Sigmoid colon (tissue), 7 donors: ENCODE measurements around the gene ELFN2. TPM values are rescaled to one million over a fixed set of nuclear protein-coding genes. Genes with fewer than 3 reads are reported as not detected.

Experiments used
- DNase-seq: peaks from one replicate; pipeline ENCODE4 v3.0.0-alpha.2; 2019
- H3K27ac ChIP-seq, 4 donors: fragments of 200-600 bp; sonication (generic); one replicate each; pipeline ENCODE4 v1.5.1; 2016 to 2019; ENCODE audit warnings: mild to moderate bottlenecking in 1 of 4
- H3K27me3 ChIP-seq, 3 donors: fragments of 200-600 bp; sonication (generic); one replicate each; pipeline ENCODE4 v1.5.1; 2019; ENCODE audit warnings: mild to moderate bottlenecking in 1 of 3
- H3K36me3 ChIP-seq, 4 donors: fragments of 200-600 bp; sonication (generic); one replicate each; pipeline ENCODE4 v1.5.1; 2016 to 2019
- H3K4me1 ChIP-seq, 4 donors: fragments of 200-600 bp; sonication (generic); one replicate each; pipeline ENCODE4 v1.5.1; 2017 to 2019
- H3K4me3 ChIP-seq, 4 donors: fragments of 200-600 bp; sonication (generic); one replicate each; pipeline ENCODE4 v1.5.1; 2017 to 2019; ENCODE audit warnings: mild to moderate bottlenecking in 2 of 4, moderate library complexity in 1 of 4
- H3K9me3 ChIP-seq, 4 donors: fragments of 200-600 bp in 3 of 4; sonication (generic) in 3 of 4; one replicate each; pipeline versions ENCODE4 v1.5.1 to v1.6.1; 2013 to 2019
- CTCF ChIP-seq, 4 experiments: fragments of 450-650 bp in 3 of 4; fragments of 200-600 bp in 1 of 4; IDR thresholded peaks; one replicate each; pipeline ENCODE4 v1.5.1; 2016 to 2019; ENCODE audit warnings: antibody characterized with exemption in 4 of 4, mild to moderate bottlenecking in 3 of 4, moderate library complexity in 2 of 4
- EP300 ChIP-seq, 4 donors: sonication (generic); formaldehyde crosslinking; IDR thresholded peaks; one replicate each; pipeline ENCODE4 v1.6.1; 2017; ENCODE audit warnings: antibody characterized with exemption in 4 of 4
- POLR2A ChIP-seq, 2 donors: fragments of 450-650 bp; IDR thresholded peaks; one replicate each; pipeline ENCODE4 v1.6.1; 2016; ENCODE audit warnings: antibody characterized with exemption in 2 of 2, mild to moderate bottlenecking in 2 of 2, moderate library complexity in 2 of 2
- POLR2AphosphoS5 ChIP-seq, 4 donors: sonication (generic); formaldehyde crosslinking; IDR thresholded peaks; one replicate each; pipeline ENCODE4 v1.6.1; 2017; ENCODE audit warnings: antibody characterized with exemption in 4 of 4
- WGBS, 2 donors: extraction: QIAGEN DNeasy Blood & Tissue Kit; methylation state at CpG; one replicate each; pipeline ENCODE4 v1.1.7; 2013; 5-methylcytosine and 5-hydroxymethylcytosine counted together
- intact Hi-C: fragments of 100-400 bp; cut with DNase I; formaldehyde crosslinking; loops from one replicate; pipeline ENCODE4 v1.15.1; 2023
- polyA plus RNA-seq, 3 donors: library from polyadenylated mRNA; stranded (reverse); fragments of 200-250 nt; gene quantifications; one replicate each; pipeline ENCODE4 v1.2.3, GENCODE V29; 2013
- total RNA-seq, 4 donors: library from RNA; depleted of rRNA; stranded (reverse); fragments of >200 nt; gene quantifications; one replicate each; pipeline ENCODE4 v1.1.0, GENCODE V29; 2016
- donor health status: healthy with polysubstance abuse.
- donor health status: Bipolar disorder and iron deficiency.
- donor health status: healthy.

The ELFN2 gene
- total and polyA plus RNA-seq, 7 donors = under 0.01 to 0.55 (median 0.15) TPM; not detected in 3

GRCh38 chr22:37344735-37345449, 82.4 kb downstream of the ELFN2 start:
- peaks cover 0 to 13% (median 11%) of the 10 kb centered on the region in 4 donors for H3K4me1 ChIP-seq
- WGBS, 2 donors = 75 to 82% methylated on average over 13 of the region's 13 CpGs
- DNase-seq = no peak

GRCh38 chr22:37343863-37344734, 83.2 kb downstream of the ELFN2 start:
- Histone ChIP-seq H3K36me3 (no peaks in the 10 kb centered on the region), H3K4me3 (no peak overlapping the region), H3K27ac (no peak overlapping the region), H3K9me3 (no peaks in the 10 kb centered on the region), H3K4me1 (peaks cover 0 to 13% (median 11%) of the 10 kb centered on the region in 4 donors), H3K27me3 (peaks cover 4 to 36% (median 5%) of the 10 kb centered on the region in 3 donors)
- 68 to 82% methylated on average over 16 to 17 of the region's 17 CpGs for WGBS, 2 donors
- no peak for DNase-seq
- TF ChIP-seq CTCF (IDR thresholded peaks at IDR 0.05) (no peak), POLR2AphosphoS5 (IDR thresholded peaks at IDR 0.05) (no peak), EP300 (IDR thresholded peaks at IDR 0.05) (no peak), POLR2A (IDR thresholded peaks at IDR 0.05) (no peak)
- intact Hi-C loops = no loop called here

More at GRCh38 chr22:37344735-37345449, 82.4 kb downstream of the ELFN2 start:
- H3K27me3 ChIP-seq = peaks cover 2 to 29% (median 4%) of the 10 kb centered on the region in 3 donors
- H3K9me3 ChIP-seq = no peaks in the 10 kb centered on the region
- TF ChIP-seq CTCF (IDR thresholded peaks at IDR 0.05) (no peak), EP300 (IDR thresholded peaks at IDR 0.05) (no peak), POLR2A (IDR thresholded peaks at IDR 0.05) (no peak), POLR2AphosphoS5 (IDR thresholded peaks at IDR 0.05) (no peak)
- H3K36me3 ChIP-seq = no peaks in the 10 kb centered on the region
- intact Hi-C loops = no loop called here
- no peak overlapping the region for H3K27ac ChIP-seq
- no peak overlapping the region for H3K4me3 ChIP-seq

GRCh38 chr22:37343348-37343747, 83.9 kb downstream of the ELFN2 start:
- no peak overlapping the region for H3K27ac ChIP-seq
- no peak overlapping the region for H3K4me3 ChIP-seq
- no peak for DNase-seq
- peaks cover 0 to 13% (median 11%) of the 10 kb centered on the region in 4 donors for H3K4me1 ChIP-seq
- no peaks in the 10 kb centered on the region for H3K9me3 ChIP-seq
- 56 to 71% methylated on average over 11 of the region's 11 CpGs for WGBS, 2 donors
- intact Hi-C loops = no loop called here
- TF ChIP-seq EP300 (IDR thresholded peaks at IDR 0.05) (no peak), CTCF (IDR thresholded peaks at IDR 0.05) (no peak), POLR2A (IDR thresholded peaks at IDR 0.05) (no peak), POLR2AphosphoS5 (IDR thresholded peaks at IDR 0.05) (no peak)
- H3K36me3 ChIP-seq = no peaks in the 10 kb centered on the region
- peaks cover 4 to 43% (median 5%) of the 10 kb centered on the region in 3 donors for H3K27me3 ChIP-seq

GRCh38 chr22:37342065-37342464, 85.2 kb downstream of the ELFN2 start:
- TF ChIP-seq POLR2AphosphoS5 (IDR thresholded peaks at IDR 0.05) = no peak
- no peak for TF ChIP-seq EP300 (IDR thresholded peaks at IDR 0.05)
- TF ChIP-seq CTCF (IDR thresholded peaks at IDR 0.05) = no peak
- TF ChIP-seq POLR2A (IDR thresholded peaks at IDR 0.05) = no peak
- H3K27me3 ChIP-seq = peaks cover 5 to 52% (median 8%) of the 10 kb centered on the region in 3 donors
- no peak for DNase-seq
- no peaks in the 10 kb centered on the region for H3K36me3 ChIP-seq
- H3K27ac ChIP-seq = no peak overlapping the region
- H3K4me1 ChIP-seq = peaks cover 0 to 13% (median 11%) of the 10 kb centered on the region in 4 donors
- no peak overlapping the region for H3K4me3 ChIP-seq
- WGBS, 2 donors = 82 to 88% methylated on average over 6 of the region's 6 CpGs
- no peaks in the 10 kb centered on the region for H3K9me3 ChIP-seq
- intact Hi-C loops = no loop called here
